A549 (cell line): ENCODE data around the gene ERFL. TPM values are rescaled to one million over a fixed set of nuclear protein-coding genes. Genes with fewer than 3 reads are reported as not detected.

Experiments
- ATAC-seq, 2 experiments: fragments of 200-7000 bp in 1 of 2; fragments of >200 bp in 1 of 2; cut with Nextera tagmentation in 1 of 2; cut with Tn5 transposase in 1 of 2; 3 replicates each; pipeline versions ENCODE4 v1.8.0 to v1.9.1; 2018 to 2020; ENCODE audit warnings: mild to moderate bottlenecking in 1 of 2, moderate library complexity in 1 of 2
- CTCF ChIA-PET: fragments of 300-600 bp; sonication (Branson Sonifier 250); formaldehyde crosslinking; extraction: SDS; loops from one replicate; lab custom pipeline; 2021; ENCODE audit warnings: antibody characterized with exemption, inconsistent platforms; lab: Yijun Ruan, JAX
- POLR2A ChIA-PET: fragments of 350-600 bp; formaldehyde crosslinking; extraction: SDS; loops from one replicate; lab custom pipeline; 2021; ENCODE audit warnings: antibody characterized with exemption, inconsistent platforms; lab: Yijun Ruan, JAX
- DNase-seq, 2 experiments: peaks; one replicate each; pipeline versions ENCODE4 v3.0.0 to v3.0.0-alpha.2; 2011 to 2016; ENCODE audit warnings: low read depth in 1 of 2, low spot score in 1 of 2
- FAIRE-seq: peaks from 2 replicates; lab custom pipeline; 2011; peaks lifted over from hg19 to GRCh38; lab: Jason Lieb, UNC
- H3K27ac ChIP-seq, 2 experiments: fragments of >200 bp; sonication (Bioruptor Twin); formaldehyde crosslinking; 3 replicates each; pipeline ENCODE4 v1.5.1; 2016 to 2017
- H3K4me1 ChIP-seq: fragments of >200 bp; sonication (Bioruptor Twin); formaldehyde crosslinking; 3 replicates; pipeline ENCODE4 v1.6.1; 2016
- H3K4me2 ChIP-seq: fragments of >200 bp; sonication (Bioruptor Twin); formaldehyde crosslinking; 3 replicates; pipeline ENCODE4 v1.6.1; 2016
- H3K4me3 ChIP-seq: fragments of >200 bp; sonication (Bioruptor Twin); formaldehyde crosslinking; 3 replicates; pipeline ENCODE4 v1.5.1; 2016
- H3K9me3 ChIP-seq: fragments of >200 bp; sonication (Bioruptor Twin); formaldehyde crosslinking; 3 replicates; pipeline ENCODE4 v1.6.1; 2016
- ATOH8 ChIP-seq: fragments of 250-450 bp; sonication (Bioruptor Pico); IDR thresholded peaks from 2 replicates; pipeline ENCODE4 v1.5.0; 2020; ENCODE audit warnings: low read depth, mild to moderate bottlenecking, moderate library complexity
- CBX8 ChIP-seq: fragments of 200-600 bp; sonication (generic); IDR thresholded peaks from 2 replicates; pipeline ENCODE4 v1.6.1; 2016
- CEBPB ChIP-seq, 2 experiments: fragments of >200 bp in 1 of 2; sonication (Bioruptor Twin) in 1 of 2; formaldehyde crosslinking in 1 of 2; IDR thresholded peaks; 2 replicates each; pipeline ENCODE4 v1.6.1; 2012 to 2016
- EHF ChIP-seq: fragments of 250-450 bp; sonication (Bioruptor Pico); IDR thresholded peaks from 2 replicates; pipeline ENCODE4 v1.5.0; 2020; ENCODE audit warnings: mild to moderate bottlenecking
- ESRRA ChIP-seq: fragments of 150-350 bp; IDR thresholded peaks from 2 replicates; pipeline ENCODE4 v1.6.1; 2014; ENCODE audit warnings: mild to moderate bottlenecking, low read length, borderline replicate concordance
- GATA3 ChIP-seq: IDR thresholded peaks from 2 replicates; pipeline ENCODE4 v1.6.1; 2012; ENCODE audit warnings: borderline replicate concordance
- HDAC2 ChIP-seq: fragments of 200-600 bp; sonication (generic); IDR thresholded peaks from 2 replicates; pipeline ENCODE4 v1.6.1; 2016
- HES2 ChIP-seq: fragments of >200 bp; sonication (Bioruptor Twin); formaldehyde crosslinking; IDR thresholded peaks from 2 replicates; pipeline ENCODE4 v1.6.1; 2016
- HOXB5 ChIP-seq: fragments of 250-450 bp; sonication (Bioruptor Pico); IDR thresholded peaks from 2 replicates; pipeline ENCODE4 v1.5.0; 2020; ENCODE audit warnings: mild to moderate bottlenecking, moderate library complexity
- MAX ChIP-seq: IDR thresholded peaks from 2 replicates; pipeline ENCODE4 v1.6.1; 2012
- NFE2L2 ChIP-seq: fragments of 150-350 bp; conservative IDR thresholded peaks from 2 replicates; pipeline ENCODE4 v1.6.1; 2014; ENCODE audit warnings: low read length
- NPAS2 ChIP-seq: fragments of 250-450 bp; sonication (Bioruptor Pico); IDR thresholded peaks from 2 replicates; pipeline ENCODE4 v1.8.0; 2022; ENCODE audit warnings: mild to moderate bottlenecking, moderate library complexity, borderline replicate concordance
- NR3C1 ChIP-seq: fragments of >200 bp; sonication (Bioruptor Twin); formaldehyde crosslinking; IDR thresholded peaks from 3 replicates; pipeline ENCODE4 v1.6.1; 2017
- PBX3 ChIP-seq: IDR thresholded peaks from 2 replicates; pipeline ENCODE4 v1.6.1; 2012
- PHF8 ChIP-seq: fragments of 200-600 bp; sonication (generic); IDR thresholded peaks from 2 replicates; pipeline ENCODE4 v1.6.1; 2016; ENCODE audit warnings: low read depth, mild to moderate bottlenecking, antibody characterized with exemption, moderate library complexity, borderline replicate concordance
- POLR2A ChIP-seq: IDR thresholded peaks from 2 replicates; pipeline ENCODE4 v1.6.1; 2012; ENCODE audit warnings: mild to moderate bottlenecking, low read length
- POLR2AphosphoS2 ChIP-seq: conservative IDR thresholded peaks from 2 replicates; pipeline ENCODE4 v1.6.1; 2012; ENCODE audit warnings: low read length, improper control_type of control experiment, inconsistent platforms
- RARB ChIP-seq: fragments of 250-450 bp; sonication (Bioruptor Pico); IDR thresholded peaks from 2 replicates; pipeline ENCODE4 v1.8.0; 2021; ENCODE audit warnings: mild to moderate bottlenecking, moderate library complexity
- RFX5 ChIP-seq: fragments of 450-650 bp; IDR thresholded peaks from 2 replicates; pipeline ENCODE4 v1.7.1; 2014; ENCODE audit warnings: antibody characterized with exemption, mild to moderate bottlenecking, moderate library complexity
- SMC3 ChIP-seq: fragments of >200 bp; sonication (Bioruptor Twin); formaldehyde crosslinking; IDR thresholded peaks from 3 replicates; pipeline ENCODE4 v1.6.1; 2018; ENCODE audit warnings: inconsistent platforms
- SREBF2 ChIP-seq: fragments of 450-650 bp; IDR thresholded peaks from 2 replicates; pipeline ENCODE4 v1.6.1; 2014; ENCODE audit warnings: mild to moderate bottlenecking, moderate library complexity
- TP53 ChIP-seq: fragments of 250-450 bp; sonication (Bioruptor Pico); IDR thresholded peaks from 2 replicates; pipeline ENCODE4 v1.5.0; 2021; ENCODE audit warnings: mild to moderate bottlenecking, moderate library complexity
- USF2 ChIP-seq: fragments of 450-650 bp; IDR thresholded peaks from 2 replicates; pipeline ENCODE4 v1.6.1; 2014; ENCODE audit warnings: antibody characterized with exemption
- ZNF302 ChIP-seq: fragments of 250-450 bp; sonication (Bioruptor Pico); IDR thresholded peaks from 2 replicates; pipeline ENCODE4 v1.9.0; 2021; ENCODE audit warnings: inconsistent platforms, mild to moderate bottlenecking, moderate library complexity
- ZSCAN20 ChIP-seq: fragments of 250-450 bp; sonication (Bioruptor Pico); IDR thresholded peaks from 2 replicates; pipeline ENCODE4 v1.8.0; 2022; ENCODE audit warnings: mild to moderate bottlenecking, moderate library complexity
- WGBS: methylation state at CpG from one replicate; pipeline ENCODE4 v1.1.6; 2017; ENCODE audit errors: missing lambda C conversion rate; 5-methylcytosine and 5-hydroxymethylcytosine counted together
- polyA plus RNA-seq, 4 experiments: library from polyadenylated mRNA; depleted of rRNA in 3 of 4; stranded (reverse); fragments of >200 nt; fragmentation: RNase III in 1 of 4; extraction: RNeasy Plus Mini Kit Qiagen cat#74134 plus additional on column Dnase treatment in 1 of 4; gene quantifications; 2 replicates in 3 of 4; 3 replicates in 1 of 4; pipeline ENCODE4 v1.2.3, GENCODE V29; 2011 to 2017

ERFL gene
- polyA plus RNA-seq, 2 of the 4 experiments (the other 2 are of a cell fraction): 0.15 to 0.19 TPM

GRCh38 chr19:41974652-41975051 lies 46.4 kb upstream of the ERFL start:
- no peak for FAIRE-seq
- CTCF ChIA-PET: interaction anchor here (1.2 to 1.6 kb wide), 2 partner anchors 9 to 55 kb away, joined by 4 to 5 read pairs; no protein-coding TSS in a partner anchor

GRCh38 chr19:41971363-41971762 lies 43.1 kb upstream of the ERFL start:
- H3K4me3 ChIP-seq: no peak overlapping the region
- H3K27ac ChIP-seq: no peak overlapping the region
- FAIRE-seq (peak; percentile 81), DNase-seq (no peak), ATAC-seq (no peak)
- POLR2A ChIA-PET: no interaction called here
- CTCF ChIA-PET: interaction anchor here (0.6 to 1.5 kb wide), 3 partner anchors 8 to 112 kb away, joined by 3 read pairs; partner anchors contain the start of gene RPS19
- no peak for TF ChIP-seq ZSCAN20 (CRISPR knock-in tag)
- no peak for TF ChIP-seq NR3C1
- no peak for TF ChIP-seq SMC3
- TF ChIP-seq GATA3: no peak
- no peak for TF ChIP-seq ESRRA
- no peak for TF ChIP-seq CEBPB (IDR thresholded peaks at IDR 0.05)
- no peak for TF ChIP-seq TP53
- no peak for TF ChIP-seq SREBF2
- TF ChIP-seq MAX: no peak
- no peak for TF ChIP-seq RARB (CRISPR knock-in tag)
- no peaks in the 10 kb centered on the region for H3K4me1 ChIP-seq
- no peak overlapping the region for H3K4me2 ChIP-seq
- H3K9me3 ChIP-seq: no peaks in the 10 kb centered on the region
- 46% methylated on average over 11 of the region's 11 CpGs for WGBS

More at GRCh38 chr19:41974652-41975051, 46.4 kb upstream of the ERFL start:
- POLR2A ChIA-PET: no interaction called here
- DNase-seq (no peak), ATAC-seq (peak in 1 of 2 experiments; percentile 9; a peak in 1 of 6 replicates)
- Histone ChIP-seq H3K9me3 (no peaks in the 10 kb centered on the region), H3K4me1 (no peaks in the 10 kb centered on the region), H3K27ac (no peak overlapping the region), H3K4me2 (no peak overlapping the region), H3K4me3 (no peak overlapping the region)
- 78% methylated on average over 8 of the region's 8 CpGs for WGBS
- TF ChIP-seq HDAC2 (no peak), NPAS2 (no peak), CEBPB (IDR thresholded peaks at IDR 0.05) (no peak), SREBF2 (no peak), HOXB5 (CRISPR knock-in tag) (no peak), PBX3 (no peak), POLR2A (no peak), ZNF302 (CRISPR knock-in tag) (no peak), POLR2AphosphoS2 (no peak), ATOH8 (CRISPR knock-in tag) (no peak)

GRCh38 chr19:41969772-41970458 lies 41.7 kb upstream of the ERFL start:
- ATAC-seq (no peak), FAIRE-seq (no peak), DNase-seq (no peak)
- POLR2A ChIA-PET: no interaction called here
- no peak overlapping the region for H3K4me2 ChIP-seq
- H3K4me3 ChIP-seq: no peak overlapping the region
- no peaks in the 10 kb centered on the region for H3K9me3 ChIP-seq
- no peak overlapping the region for H3K27ac ChIP-seq
- CTCF ChIA-PET: interaction anchor here (0.9 to 1.4 kb wide), 4 partner anchors 10 to 65 kb away, joined by 3 to 4 read pairs (median 4); partner anchors contain the start of gene RABAC1
- TF ChIP-seq HES2: no peak
- no peak for TF ChIP-seq CBX8
- no peak for TF ChIP-seq EHF (CRISPR knock-in tag)
- no peak for TF ChIP-seq NFE2L2
- no peak for TF ChIP-seq PHF8
- TF ChIP-seq RFX5: no peak
- no peak for TF ChIP-seq USF2
- TF ChIP-seq ZSCAN20 (CRISPR knock-in tag): no peak
- H3K4me1 ChIP-seq: no peaks in the 10 kb centered on the region
- 81% methylated on average over 19 of the region's 19 CpGs for WGBS
